HG02938 (cell line): ENCODE measurements around the gene KRT2.

Source experiments
- ATAC-seq: cut with Tn5 transposase; IDR thresholded peaks from one replicate; pipeline ENCODE4 v1.9.1; 2021; ENCODE audit warnings: mild to moderate bottlenecking, moderate library complexity; ENCODE audit not compliant: unreplicated experiment

The KRT2 gene

DNA sequence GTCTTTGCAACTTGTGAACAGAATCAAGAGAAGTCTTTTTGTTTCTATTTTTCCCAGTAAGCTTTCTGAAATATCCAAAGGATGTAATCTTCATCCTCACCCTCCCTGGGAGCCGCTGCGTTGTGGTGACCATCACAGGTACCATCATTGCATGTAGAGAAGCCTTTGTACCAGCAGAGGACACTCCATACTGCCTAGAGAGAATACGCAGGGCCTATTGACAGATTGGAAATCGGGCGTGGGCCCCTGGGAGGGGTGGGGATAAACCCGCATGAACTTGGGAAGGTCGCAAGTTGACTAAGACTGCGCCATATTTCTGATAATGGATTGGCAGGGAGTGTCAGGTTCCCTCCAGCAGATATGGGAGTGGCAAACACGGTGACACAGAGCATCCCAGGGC lies 15.5 kb upstream of the KRT2 start:
- ATAC-seq, result no peak

DNA sequence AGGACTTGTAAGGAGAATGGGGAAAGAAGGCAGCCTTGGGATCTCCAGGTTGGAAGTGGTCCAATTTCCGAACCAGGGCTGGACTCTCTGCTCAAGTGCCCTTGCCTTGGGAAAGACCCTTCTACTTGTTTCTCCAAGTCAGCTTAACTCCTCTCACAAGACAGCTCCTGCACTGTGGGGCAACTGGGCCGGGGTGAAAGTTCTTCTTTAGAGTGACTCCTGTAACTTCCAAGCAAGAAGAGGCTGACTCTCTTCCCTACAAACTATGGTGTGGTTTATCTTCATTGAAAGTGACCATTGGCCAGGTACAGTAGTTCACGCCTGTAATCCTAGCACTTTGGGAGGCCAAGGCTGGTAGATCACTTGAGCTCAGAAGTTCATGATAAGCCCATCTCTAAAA lies 14.5 kb upstream of the KRT2 start:
- no peak for ATAC-seq

DNA sequence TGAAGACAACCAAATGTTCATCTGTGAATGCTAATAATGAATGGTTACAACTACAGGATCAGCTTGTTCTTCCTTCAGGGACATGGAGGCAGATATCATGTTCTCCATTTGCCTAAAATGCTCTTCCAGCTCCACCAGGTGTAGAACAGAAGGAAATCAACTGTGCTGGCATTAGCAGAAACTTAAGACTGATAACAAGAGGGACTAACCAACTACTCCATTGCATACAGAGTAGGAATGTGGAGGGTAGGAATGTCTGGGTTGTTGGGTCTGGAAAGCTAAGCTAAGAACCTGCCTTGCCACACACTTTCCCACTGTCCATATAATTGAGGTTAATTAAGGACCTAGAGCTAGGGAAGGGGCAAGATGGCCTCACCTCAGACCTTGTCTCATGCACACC lies 11.4 kb upstream of the KRT2 start:
- ATAC-seq, result no peak

DNA sequence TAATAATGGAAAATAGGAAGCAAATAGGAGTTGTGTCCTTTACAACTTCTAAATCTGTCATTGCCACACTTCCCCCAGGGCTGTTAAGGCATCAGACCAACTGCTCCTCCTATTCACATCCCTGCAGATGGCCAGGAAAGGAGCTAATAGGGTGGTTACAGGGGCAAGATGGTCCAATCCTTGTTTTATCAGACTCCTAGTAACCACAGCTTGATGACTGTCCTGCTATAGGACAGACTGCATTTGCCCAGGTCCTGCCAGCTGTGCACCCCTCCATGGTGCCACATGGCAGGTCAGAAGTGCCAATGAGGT lies 10.9 kb upstream of the KRT2 start:
- ATAC-seq, result no peak

DNA sequence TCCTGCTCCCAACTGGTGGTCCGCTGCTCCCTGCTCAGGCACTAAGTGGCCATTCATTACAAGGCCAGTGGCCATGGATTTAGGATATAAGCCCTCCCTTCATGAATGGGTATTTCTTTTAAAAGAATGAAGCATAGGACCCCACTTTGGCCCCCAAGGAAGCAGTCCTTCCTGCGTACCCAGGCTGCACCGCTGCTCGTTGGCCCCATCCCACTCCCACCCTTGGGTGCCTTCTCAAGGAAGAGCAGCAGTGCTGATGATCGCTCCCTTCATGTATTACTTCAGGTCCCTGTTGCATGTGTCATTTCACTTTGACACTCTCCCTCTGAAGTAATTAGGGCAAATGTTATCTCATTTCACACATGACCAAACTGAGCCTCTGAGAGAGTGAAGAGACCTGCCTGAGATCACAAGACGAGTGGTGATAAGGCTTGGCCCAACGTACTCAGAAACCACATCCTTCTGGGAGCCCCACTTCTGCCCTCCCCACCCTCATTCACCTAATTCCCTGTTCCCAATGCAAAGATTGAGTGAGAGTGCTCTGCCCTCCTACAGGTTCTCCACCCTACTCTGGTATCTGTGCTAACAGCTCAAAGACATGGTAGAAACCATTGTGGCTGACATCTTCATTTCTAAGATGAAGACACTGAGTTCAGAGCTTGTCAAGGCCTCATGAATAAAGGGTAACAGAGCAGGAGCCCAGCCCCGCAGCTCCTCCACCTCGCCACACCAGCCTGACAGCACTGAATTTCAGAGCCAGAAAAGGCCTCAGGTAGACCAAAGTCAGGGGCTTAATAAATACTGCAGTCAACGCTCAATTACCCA lies 10.3 kb upstream of the KRT2 start:
- ATAC-seq, result no peak

DNA sequence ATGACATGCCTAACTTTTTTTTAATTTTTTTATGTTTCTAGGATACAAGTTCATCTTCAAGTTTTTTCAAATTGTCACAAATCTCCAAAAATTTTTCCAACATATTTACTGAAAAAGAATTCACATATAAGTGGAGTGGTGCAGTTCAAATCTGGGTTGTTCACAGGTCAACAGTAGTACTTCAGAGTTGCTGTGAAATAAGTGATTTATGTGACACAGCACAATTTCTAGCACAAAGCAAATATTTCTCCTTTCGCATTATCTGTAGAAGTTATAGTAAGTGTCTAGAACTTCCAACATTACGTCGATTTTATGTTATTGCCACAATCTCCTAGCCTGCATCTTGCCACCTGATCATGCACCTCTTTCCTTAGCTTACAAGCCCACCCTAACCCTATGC lies 9.7 kb upstream of the KRT2 start:
- ATAC-seq, result no peak

DNA sequence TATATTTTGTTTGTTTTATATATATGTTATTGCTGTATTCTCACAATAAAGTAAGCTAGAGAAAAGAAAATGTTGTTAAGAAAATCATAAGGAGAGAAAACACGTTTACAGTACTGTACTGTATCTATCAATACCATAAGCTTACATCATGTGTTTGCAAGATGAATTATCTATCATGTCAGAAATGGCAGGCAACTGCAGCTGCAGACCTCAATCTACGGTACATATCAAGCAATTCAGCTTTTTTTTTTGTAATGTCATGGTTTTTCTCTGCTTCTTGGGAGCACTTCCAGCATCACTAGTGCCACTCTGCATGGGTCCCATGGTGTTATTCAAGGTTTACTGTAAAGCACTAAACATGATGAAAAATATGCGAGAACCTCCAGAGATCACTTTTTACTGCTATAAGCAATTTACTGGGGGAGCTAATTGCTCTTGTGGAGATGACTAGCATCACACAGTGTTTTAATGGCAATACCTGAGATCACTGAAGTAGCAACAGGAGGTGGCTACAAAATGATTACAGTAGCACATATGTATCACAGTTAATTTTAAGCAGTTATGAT lies 9.0 kb upstream of the KRT2 start:
- no peak for ATAC-seq

DNA sequence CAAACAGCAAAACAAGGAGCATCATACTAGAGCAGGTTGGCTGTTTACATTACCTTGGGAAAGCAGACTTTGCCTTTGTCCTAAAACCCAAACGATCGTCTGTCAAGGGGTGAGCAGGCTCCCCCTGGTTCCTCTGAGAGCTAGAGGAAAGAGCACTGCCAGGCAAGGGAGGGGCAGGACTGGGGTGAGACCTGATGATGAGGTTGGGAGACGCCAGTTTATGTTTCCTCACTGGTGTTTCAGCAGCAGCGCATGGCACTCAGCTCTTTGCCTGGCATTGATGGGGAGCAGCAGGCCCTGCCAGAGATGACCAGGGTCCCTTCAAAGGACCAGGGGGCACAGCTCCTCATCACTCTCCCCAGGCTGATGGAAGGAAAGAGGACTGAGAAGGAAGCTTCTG lies 7.9 kb upstream of the KRT2 start:
- no peak for ATAC-seq

DNA sequence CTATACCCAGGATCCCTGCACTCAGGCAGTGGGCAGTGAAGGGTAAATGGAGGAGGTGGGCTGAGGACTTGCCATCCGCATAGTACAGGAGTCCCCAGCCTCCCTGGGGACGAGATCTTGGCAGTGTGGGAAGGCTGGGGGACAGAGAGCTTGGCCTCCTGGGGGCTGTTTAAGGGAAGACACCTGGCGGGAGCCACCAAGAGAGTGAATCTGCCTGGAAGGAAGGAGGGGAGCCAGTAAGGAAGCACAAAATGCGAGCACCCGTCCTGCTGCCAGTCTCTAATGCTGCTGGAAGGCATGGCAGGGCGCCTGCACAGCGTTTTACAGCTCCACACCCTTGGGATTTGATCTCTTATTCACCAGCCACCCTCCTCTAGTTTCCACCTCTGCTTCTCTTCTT lies 7.4 kb upstream of the KRT2 start:
- ATAC-seq, result no peak

DNA sequence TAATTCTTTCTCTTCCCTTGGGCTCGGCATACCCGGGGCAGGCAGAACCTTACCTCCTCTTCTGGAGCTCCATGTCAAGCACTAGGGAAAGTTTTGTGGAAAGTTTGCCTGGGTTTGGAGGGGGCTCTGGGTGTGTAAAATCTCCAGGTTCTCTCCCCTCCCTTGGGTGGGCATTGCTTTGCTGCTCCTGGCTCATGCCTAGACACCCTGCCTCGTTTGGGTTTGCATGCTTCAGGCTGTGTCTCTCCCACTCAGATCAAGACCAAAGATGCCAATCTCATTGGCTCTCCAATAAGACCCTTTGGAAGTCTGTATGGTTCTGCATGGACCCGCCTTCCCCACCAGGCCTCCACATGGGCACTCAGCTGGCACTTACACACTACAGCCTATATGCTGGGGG lies 6.2 kb upstream of the KRT2 start:
- ATAC-seq, result no peak

DNA sequence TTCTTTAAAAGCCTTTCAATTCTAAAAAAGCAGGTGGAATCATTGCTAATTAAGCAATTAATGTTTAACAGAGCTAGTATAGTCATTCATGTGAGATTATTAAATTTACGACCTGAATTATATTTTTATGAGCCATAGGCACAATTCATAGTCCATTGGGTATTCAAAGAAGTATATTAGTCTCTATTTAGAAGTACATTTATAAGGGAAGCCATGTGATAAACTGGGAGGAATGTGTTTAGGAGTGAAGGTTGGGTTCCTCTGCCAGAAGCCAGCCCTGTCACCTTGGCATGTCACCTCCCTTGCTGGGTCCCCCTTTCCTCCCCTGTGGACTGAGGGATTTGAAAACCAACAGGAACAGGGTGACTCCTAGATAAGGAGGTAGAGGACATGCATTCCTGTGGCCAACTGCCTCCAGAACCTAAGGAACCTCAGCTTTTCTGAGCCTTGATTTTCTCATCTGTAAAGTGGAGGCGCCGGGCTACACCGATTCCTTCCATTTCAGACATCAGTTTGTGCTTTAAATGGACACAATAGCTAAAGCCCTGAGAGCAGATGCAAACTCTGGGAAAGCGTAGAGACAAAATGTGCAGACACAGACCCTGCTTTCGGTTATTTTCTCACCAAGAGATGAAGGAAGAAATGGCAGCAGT lies 5.4 kb upstream of the KRT2 start:
- ATAC-seq, result no peak

DNA sequence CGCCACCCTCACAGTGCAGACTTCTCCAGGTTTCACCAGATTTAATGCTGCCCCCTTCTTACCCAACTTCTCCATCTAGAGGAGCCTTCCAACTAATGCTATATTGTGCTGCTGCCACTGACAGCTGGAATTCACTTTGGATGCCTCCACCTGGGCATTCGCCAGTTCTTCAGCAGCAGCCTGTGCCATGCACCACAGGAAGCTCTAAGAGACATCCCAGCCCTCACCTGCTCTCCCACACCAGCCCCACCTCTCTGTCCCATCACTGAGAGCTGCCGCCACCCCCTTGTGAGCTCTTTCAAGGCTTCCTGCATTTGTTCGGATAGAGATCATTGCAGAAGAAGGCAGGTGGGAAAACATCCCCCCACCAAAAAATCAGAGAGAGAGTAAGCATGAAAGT lies 4.6 kb upstream of the KRT2 start:
- ATAC-seq, result no peak

DNA sequence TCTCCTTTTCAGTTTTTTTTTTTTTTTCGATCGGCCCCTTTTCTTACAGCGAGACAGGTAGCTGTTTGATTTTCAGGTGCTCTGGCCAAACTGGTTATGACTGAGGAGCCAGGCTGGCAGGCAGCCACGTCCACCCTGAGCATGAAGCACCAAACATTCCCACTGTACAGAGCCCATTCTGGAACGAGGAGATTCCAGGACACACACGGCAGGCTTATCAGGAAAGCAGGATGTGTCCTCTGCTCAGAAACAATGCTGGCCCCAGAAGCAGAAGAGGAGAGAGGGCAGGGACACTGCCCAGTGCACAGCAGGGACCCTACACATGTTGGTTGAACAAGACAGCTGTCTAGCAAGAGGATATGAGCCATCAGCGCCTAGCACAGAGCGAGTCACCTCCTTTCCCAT lies 3.7 kb upstream of the KRT2 start:
- no peak for ATAC-seq

DNA sequence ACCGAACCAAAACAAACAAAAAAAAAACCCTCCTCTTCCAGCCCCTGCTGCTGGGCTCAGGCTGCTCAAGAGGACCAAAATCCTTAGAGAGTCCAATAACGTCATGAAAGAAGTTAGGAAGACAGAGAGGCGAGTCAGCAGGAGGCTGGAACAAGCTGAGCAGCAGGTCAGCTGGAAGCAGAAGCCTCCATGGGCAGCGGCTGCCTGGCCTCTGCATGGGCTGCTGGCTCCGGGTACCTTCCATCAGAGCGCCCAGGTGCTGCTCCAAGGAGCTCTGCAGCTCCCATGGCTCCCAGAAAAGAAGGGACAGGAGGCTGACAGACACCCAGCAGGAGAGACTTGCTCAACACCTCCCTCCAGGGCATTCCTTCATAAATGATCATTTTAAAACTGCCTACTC lies 3.2 kb upstream of the KRT2 start:
- ATAC-seq, result no peak

DNA sequence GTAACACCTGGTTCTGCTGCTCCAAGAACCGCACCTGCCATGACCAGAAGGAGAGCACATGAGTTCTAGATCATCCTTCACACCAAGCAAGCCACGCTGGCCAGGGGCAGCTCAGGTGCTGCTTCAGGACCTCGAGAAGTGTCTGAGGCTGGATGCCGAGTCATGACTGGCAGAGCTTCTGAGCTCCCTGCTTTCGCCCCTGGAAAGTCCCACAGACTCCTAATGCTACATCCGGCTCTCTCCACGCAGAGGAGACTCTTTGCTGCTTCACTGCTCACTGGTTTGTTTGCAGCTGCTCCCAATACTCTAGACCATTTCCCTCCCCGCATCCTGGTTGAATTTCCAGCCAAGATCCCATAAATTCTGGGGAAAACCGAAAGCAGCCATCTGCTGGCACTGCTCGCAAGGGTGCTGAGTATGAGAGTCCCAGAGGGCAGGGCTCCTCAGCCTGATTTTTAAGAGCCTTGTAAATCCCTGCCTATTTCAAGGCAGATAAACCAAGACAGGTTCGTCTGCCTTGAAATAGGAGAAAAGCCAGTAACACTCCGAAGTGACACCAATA lies 1.4 kb downstream of the KRT2 start:
- ATAC-seq, result no peak

DNA sequence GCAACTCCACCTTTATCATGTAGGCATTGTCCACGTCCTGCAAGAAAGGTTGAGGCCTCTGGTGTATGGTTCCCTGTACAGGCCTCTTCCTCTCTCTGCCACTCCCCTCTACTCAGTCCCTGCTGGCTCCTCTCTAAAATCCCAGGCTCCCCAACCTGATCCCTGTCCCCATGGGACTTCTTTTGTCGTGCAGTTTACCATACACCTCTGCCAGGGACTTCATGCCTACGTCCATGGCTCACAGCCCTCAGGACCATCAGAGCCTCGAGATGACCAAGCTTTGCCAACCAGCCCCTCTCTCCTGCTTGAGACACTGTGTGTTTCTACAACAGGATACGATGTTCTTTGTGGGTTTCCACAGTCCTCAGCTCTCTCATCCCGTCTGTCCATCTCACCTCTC lies 2.9 kb downstream of the KRT2 start:
- no peak for ATAC-seq

DNA sequence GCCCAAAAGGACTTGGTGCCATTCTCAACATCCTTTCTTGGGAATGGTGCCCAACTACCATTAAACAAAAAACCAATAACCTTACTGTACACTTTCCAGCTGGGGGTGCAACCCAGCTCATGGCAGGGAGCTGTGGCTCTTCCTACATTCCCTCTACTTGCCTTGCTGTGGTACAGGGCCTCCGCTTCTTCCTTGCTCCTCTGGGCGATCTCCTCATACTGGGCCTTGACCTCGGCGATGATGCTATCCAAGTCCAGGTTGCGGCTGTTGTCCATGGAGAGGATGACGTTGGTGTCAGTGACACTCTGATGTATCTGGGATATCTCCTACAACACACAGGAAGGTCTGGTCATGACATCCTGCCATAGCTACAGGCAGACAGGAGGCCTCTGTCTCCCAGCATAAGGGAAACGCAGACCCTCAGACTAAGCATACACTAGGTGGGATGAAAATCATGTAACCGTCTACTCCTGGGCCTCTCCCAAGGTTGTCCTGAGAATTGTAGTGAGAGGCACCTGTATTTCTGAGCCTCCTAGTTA lies 3.9 kb downstream of the KRT2 start:
- ATAC-seq, result no peak

DNA sequence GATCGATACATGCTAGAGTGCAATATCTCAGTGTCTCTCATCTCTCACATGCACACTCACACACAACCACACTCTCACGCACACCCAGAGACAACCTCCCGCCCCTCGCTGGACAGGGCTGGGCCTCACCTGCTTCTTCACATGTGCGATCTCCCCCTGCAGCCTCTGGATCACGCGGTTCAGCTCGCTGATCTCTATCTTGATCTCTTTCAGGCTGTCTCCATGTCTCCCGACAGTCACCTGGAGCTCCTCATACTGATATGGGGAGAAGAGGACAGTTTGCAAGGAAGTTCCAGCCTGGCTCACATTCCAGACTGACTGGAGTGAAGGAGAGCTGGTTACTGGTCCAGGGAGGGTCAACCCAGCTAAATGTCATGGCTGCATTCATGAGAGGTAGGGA lies 4.4 kb downstream of the KRT2 start:
- no peak for ATAC-seq

DNA sequence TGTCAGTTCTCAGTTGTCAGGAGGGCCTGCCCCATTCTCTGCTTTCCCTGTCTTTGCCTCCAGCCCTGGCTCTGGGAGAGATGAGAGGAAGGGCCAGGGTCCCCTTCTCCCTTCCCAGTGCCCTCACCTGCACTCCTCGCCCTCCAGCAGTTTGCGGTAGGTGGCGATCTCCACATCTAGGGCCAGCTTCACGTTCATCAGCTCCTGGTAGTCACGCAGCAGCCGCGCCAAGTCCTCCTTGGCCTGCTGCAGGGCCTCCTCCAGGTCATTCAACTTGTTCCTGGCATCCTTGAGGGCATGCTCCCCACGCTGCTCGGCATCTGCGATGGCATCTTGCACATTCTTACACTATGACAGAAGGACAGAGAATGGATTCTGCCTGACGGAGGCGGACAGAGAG lies 5.4 kb downstream of the KRT2 start:
- no peak for ATAC-seq

DNA sequence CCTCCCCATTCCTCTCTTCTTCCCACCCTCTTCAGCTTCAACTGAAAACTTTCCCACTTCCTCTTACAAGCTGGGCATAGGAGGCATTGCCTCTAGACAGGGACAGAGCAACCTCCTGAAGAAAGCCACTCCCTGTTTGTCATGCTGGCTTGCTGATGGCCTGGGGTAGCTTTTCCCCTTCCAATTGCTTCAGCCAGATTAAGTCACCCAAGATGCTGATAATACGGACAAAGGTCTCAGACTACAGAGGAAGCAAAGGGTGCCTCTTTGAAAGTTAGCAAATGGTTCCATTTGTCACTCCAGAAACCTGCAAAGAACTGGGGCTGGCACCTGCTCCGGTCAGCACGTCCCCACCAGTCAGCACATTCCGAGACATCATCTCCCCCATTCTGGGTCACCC lies 6.0 kb downstream of the KRT2 start:
- no peak for ATAC-seq

DNA sequence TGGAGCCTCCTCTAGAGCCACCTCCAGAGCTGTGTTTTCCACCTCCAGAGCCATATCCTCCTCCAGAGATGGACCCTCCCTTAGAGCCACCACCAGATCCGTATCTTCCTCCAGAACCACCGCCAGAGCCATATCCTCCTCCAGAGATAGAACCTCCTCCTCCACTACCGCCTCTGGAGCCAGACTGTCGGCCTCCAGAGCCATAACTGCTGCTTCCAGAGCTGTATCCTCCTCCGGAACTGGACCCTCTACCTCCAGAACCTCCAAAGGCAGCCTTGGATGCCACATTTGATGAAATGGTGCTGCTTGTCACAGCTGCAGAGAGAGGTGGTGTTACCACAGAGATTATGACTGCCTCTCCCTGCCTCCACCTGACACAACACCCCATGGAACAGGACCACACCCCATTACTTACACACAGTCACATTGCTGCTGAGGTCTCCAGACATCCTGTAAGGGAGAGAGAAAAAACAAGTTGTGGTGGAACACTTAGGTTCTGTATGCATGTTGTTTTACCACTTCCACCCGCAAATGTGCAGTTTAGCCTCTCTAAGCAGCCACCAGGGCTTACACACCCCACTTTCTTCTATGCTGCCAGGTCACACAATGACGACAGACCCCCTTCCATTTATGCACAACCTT lies 6.8 kb downstream of the KRT2 start:
- no peak for ATAC-seq

DNA sequence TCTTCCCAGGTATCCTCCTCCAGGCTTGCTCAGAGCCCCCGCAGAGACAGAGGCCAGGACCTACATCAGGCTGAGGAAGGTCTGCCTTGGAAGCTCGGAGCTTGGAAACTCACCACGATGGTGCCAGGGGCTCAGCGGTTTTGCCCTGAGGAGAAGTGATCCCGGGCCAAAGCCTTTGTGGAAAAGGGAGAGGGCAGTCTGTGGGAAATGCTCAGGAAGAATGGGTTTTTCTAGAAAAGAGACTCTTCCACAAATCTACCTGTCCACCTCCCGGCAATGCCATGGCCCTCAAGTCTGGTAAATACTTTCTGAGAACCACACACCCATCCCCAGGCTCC lies 8.0 kb downstream of the KRT2 start:
- ATAC-seq, result no peak
